Endodermal cell (in vitro differentiated cells): Measurements from ENCODE around the gene ZNF334. TPM values are rescaled to one million over a fixed set of nuclear protein-coding genes. Genes with fewer than 3 reads are reported as not detected.

Experiments used
- DNase-seq: peaks from one replicate; pipeline ENCODE4 v3.0.0-alpha.2; 2017
- H3K27ac ChIP-seq: 2 replicates; pipeline ENCODE4 v1.5.1; 2013; ENCODE audit warnings: mild to moderate bottlenecking, low read depth, low read length, moderate library complexity
- H3K27me3 ChIP-seq: 2 replicates; pipeline ENCODE4 v1.6.1; 2013; ENCODE audit warnings: mild to moderate bottlenecking, low read length, moderate library complexity; ENCODE audit not compliant: insufficient read depth, control insufficient read depth, poor library complexity, severe bottlenecking
- H3K36me3 ChIP-seq: 2 replicates; pipeline ENCODE4 v1.7.0; 2013; ENCODE audit warnings: mild to moderate bottlenecking, low read length, moderate library complexity; ENCODE audit not compliant: control insufficient read depth, insufficient read depth
- H3K4me1 ChIP-seq: one replicate; pipeline ENCODE4 v1.7.0; 2013; ENCODE audit warnings: low read length; ENCODE audit not compliant: control insufficient read depth, insufficient read depth
- H3K4me3 ChIP-seq: 2 replicates; pipeline ENCODE4 v1.5.1; 2013; ENCODE audit warnings: mild to moderate bottlenecking, low read length, moderate library complexity
- H3K9ac ChIP-seq: 2 replicates; pipeline ENCODE4 v1.6.1; 2013; ENCODE audit warnings: mild to moderate bottlenecking, low read length, moderate library complexity; ENCODE audit not compliant: poor library complexity, severe bottlenecking; ENCODE audit errors: extremely low read depth
- H3K9me3 ChIP-seq: 2 replicates; pipeline ENCODE4 v1.6.1; 2013; ENCODE audit warnings: mild to moderate bottlenecking, low read length, moderate library complexity; ENCODE audit not compliant: control insufficient read depth
- H3K27ac Mint-ChIP-seq: 2 replicates; pipeline ENCODE4 v1.8.0; 2020; ENCODE audit warnings: mixed read lengths
- H3K27me3 Mint-ChIP-seq: 2 replicates; pipeline ENCODE4 v1.8.0; 2021; ENCODE audit warnings: mild to moderate bottlenecking, mixed read lengths; ENCODE audit not compliant: insufficient read depth
- H3K36me3 Mint-ChIP-seq: 2 replicates; pipeline ENCODE4 v1.8.0; 2020; ENCODE audit warnings: low read depth, mixed read lengths
- H3K4me1 Mint-ChIP-seq: 2 replicates; pipeline ENCODE4 v1.8.0; 2020; ENCODE audit warnings: mixed read lengths
- H3K4me3 Mint-ChIP-seq: 2 replicates; pipeline ENCODE4 v1.8.0; 2020; ENCODE audit warnings: mild to moderate bottlenecking, moderate library complexity, mixed read lengths
- H3K9me3 Mint-ChIP-seq: 2 replicates; pipeline ENCODE4 v1.8.0; 2020; ENCODE audit warnings: mild to moderate bottlenecking, mixed read lengths
- CTCF ChIP-seq: fragments of 200-600 bp; sonication (generic); conservative IDR thresholded peaks from 2 replicates; pipeline ENCODE4 v1.5.0; 2021; ENCODE audit warnings: antibody characterized with exemption, mild to moderate bottlenecking
- WGBS, 2 experiments: methylation state at CpG; one replicate each; pipeline versions ENCODE4 v1.1.5 to v1.1.7; 2013; ENCODE audit warnings: missing lambda C conversion rate in 2 of 2, mixed read lengths in 1 of 2; ENCODE audit not compliant: insufficient coverage in 1 of 2, insufficient read length in 1 of 2; 5-methylcytosine and 5-hydroxymethylcytosine counted together
- total RNA-seq, 2 donors: library from RNA; stranded (reverse); fragmentation: NEBNext Ultra II Directional in 1 of 2; extraction: Animal tissue kit (Norgen Biotek cat#: 25700) in 1 of 2; gene quantifications; 2 replicates in 1 of 2; 3 replicates in 1 of 2; pipeline ENCODE4 v1.2.1, GENCODE V29; 2021

ZNF334 gene
- total RNA-seq, 2 donors from 2014 or later, result 21.1 to 31.7 TPM

- WGBS, 2 experiments, result 90 to 92% methylated on average over 5 of the region's 5 CpGs
- no peak overlapping the region for H3K27ac Mint-ChIP-seq
Observed at GRCh38 chr20:46523108-46523507, 9.7 kb upstream of the ZNF334 start.

GRCh38 chr20:46520976-46521579, 7.7 kb upstream of the ZNF334 start:
- DNase-seq, result peak; percentile 92
- Mint-ChIP-seq H3K4me1 (no peaks in the 10 kb centered on the region), H3K9me3 (no peaks in the 10 kb centered on the region), H3K27ac (no peak overlapping the region), H3K4me3 (no peak overlapping the region), H3K27me3 (peaks cover 24% of the 10 kb centered on the region), H3K36me3 (no peaks in the 10 kb centered on the region)
- no peaks in the 10 kb centered on the region for H3K9me3 ChIP-seq
- H3K9ac ChIP-seq, result no peak overlapping the region
- H3K27ac ChIP-seq, result no peak overlapping the region
- peak; percentile 89 for TF ChIP-seq CTCF
- H3K36me3 ChIP-seq, result no peaks in the 10 kb centered on the region
- 36 to 39% methylated on average over 4 of the region's 4 CpGs for WGBS, 2 experiments
- H3K4me3 ChIP-seq, result no peak overlapping the region
- peaks cover 11% of the 10 kb centered on the region for H3K27me3 ChIP-seq
- no peaks in the 10 kb centered on the region for H3K4me1 ChIP-seq

More at GRCh38 chr20:46523108-46523507, 9.7 kb upstream of the ZNF334 start:
- Mint-ChIP-seq H3K36me3 (no peaks in the 10 kb centered on the region), H3K4me3 (no peak overlapping the region), H3K27me3 (peaks cover 16% of the 10 kb centered on the region), H3K4me1 (no peaks in the 10 kb centered on the region), H3K9me3 (no peaks in the 10 kb centered on the region)
- Histone ChIP-seq H3K27ac (no peak overlapping the region), H3K4me1 (no peaks in the 10 kb centered on the region), H3K4me3 (no peak overlapping the region), H3K36me3 (no peaks in the 10 kb centered on the region), H3K9me3 (no peaks in the 10 kb centered on the region), H3K27me3 (peaks cover 23% of the 10 kb centered on the region), H3K9ac (no peak overlapping the region)
- no peak for TF ChIP-seq CTCF
- no peak for DNase-seq

GRCh38 chr20:46520540-46520939, 7.2 kb upstream of the ZNF334 start:
- no peak for TF ChIP-seq CTCF
- WGBS, 2 experiments, result 79 to 81% methylated on average over 3 to 4 of the region's 4 CpGs
- no peaks in the 10 kb centered on the region for H3K4me1 Mint-ChIP-seq
- no peaks in the 10 kb centered on the region for H3K36me3 Mint-ChIP-seq
- Histone ChIP-seq H3K4me1 (no peaks in the 10 kb centered on the region), H3K9ac (no peak overlapping the region), H3K27me3 (peaks cover 12% of the 10 kb centered on the region), H3K4me3 (no peak overlapping the region), H3K9me3 (no peaks in the 10 kb centered on the region), H3K27ac (no peak overlapping the region), H3K36me3 (no peaks in the 10 kb centered on the region)
- no peak overlapping the region for H3K4me3 Mint-ChIP-seq
- no peak overlapping the region for H3K27ac Mint-ChIP-seq
- DNase-seq, result no peak
- peaks cover 27% of the 10 kb centered on the region for H3K27me3 Mint-ChIP-seq
- H3K9me3 Mint-ChIP-seq, result no peaks in the 10 kb centered on the region
